Tibial nerve (tissue), 4 donors: Measurements from ENCODE around the gene MGAT3. TPM values are rescaled to one million over a fixed set of nuclear protein-coding genes. Genes with fewer than 3 reads are reported as not detected.
A peak's percentile ranks its signal among the peaks of the same experiment; 100 is the strongest.

ENCODE experiments used
- DNase-seq, 2 donors: peaks; one replicate each; pipeline ENCODE4 v3.0.0-alpha.2; 2019; ENCODE audit warnings: low spot score in 2 of 2
- H3K27ac ChIP-seq, 4 donors: fragments of 200-600 bp; sonication (generic) in 3 of 4; one replicate each; pipeline ENCODE4 v1.5.1; 2017 to 2019; ENCODE audit warnings: mild to moderate bottlenecking in 1 of 4
- H3K27me3 ChIP-seq, 2 donors: fragments of 200-600 bp; sonication (generic) in 1 of 2; one replicate each; pipeline versions ENCODE4 v1.5.1 to v1.6.0; 2017 to 2019
- H3K36me3 ChIP-seq, 3 donors: fragments of 200-600 bp; sonication (generic); one replicate each; pipeline ENCODE4 v1.5.1; 2018 to 2019
- H3K4me1 ChIP-seq, 4 donors: fragments of 200-600 bp; sonication (generic) in 3 of 4; one replicate each; pipeline ENCODE4 v1.5.1; 2017 to 2019
- H3K4me3 ChIP-seq, 4 donors: fragments of 200-600 bp; sonication (generic) in 3 of 4; one replicate each; pipeline ENCODE4 v1.5.1; 2017 to 2019; ENCODE audit warnings: mild to moderate bottlenecking in 1 of 4, moderate library complexity in 1 of 4
- H3K9me3 ChIP-seq, 4 donors: fragments of 200-600 bp; sonication (generic) in 3 of 4; one replicate each; pipeline ENCODE4 v1.5.1; 2017 to 2019
- CTCF ChIP-seq, 5 experiments: fragments of 200-600 bp in 3 of 5; fragments of 450-650 bp in 2 of 5; sonication (generic) in 3 of 5; IDR thresholded peaks; one replicate each; pipeline ENCODE4 v1.5.1; 2016 to 2019; ENCODE audit warnings: antibody characterized with exemption in 5 of 5, mild to moderate bottlenecking in 3 of 5, moderate library complexity in 2 of 5
- EP300 ChIP-seq, 2 donors: sonication (generic); formaldehyde crosslinking; IDR thresholded peaks; one replicate each; pipeline ENCODE4 v1.6.1; 2017; ENCODE audit warnings: antibody characterized with exemption in 2 of 2, mild to moderate bottlenecking in 1 of 2
- POLR2A ChIP-seq, 2 donors: fragments of 450-650 bp; IDR thresholded peaks; one replicate each; pipeline ENCODE4 v1.6.1; 2017; ENCODE audit warnings: antibody characterized with exemption in 2 of 2, mild to moderate bottlenecking in 2 of 2, moderate library complexity in 2 of 2
- WGBS, 2 donors: methylation state at CpG; one replicate each; pipeline ENCODE4 v1.1.5; 2018; 5-methylcytosine and 5-hydroxymethylcytosine counted together
- total RNA-seq, 4 donors: library from RNA; depleted of rRNA; stranded (reverse); fragments of >200 nt; gene quantifications; one replicate each; pipeline ENCODE4 v1.1.0, GENCODE V29; 2016

The MGAT3 gene
- total RNA-seq, 4 donors from 2014 or later, result 26.2 to 32.7 (median 32.2) TPM

- no peak for DNase-seq
- no peak for TF ChIP-seq CTCF (IDR thresholded peaks at IDR 0.05)
- TF ChIP-seq EP300 (IDR thresholded peaks at IDR 0.05), result no peak
- TF ChIP-seq POLR2A (IDR thresholded peaks at IDR 0.05), result no peak
- Histone ChIP-seq H3K27me3 (no peaks in the 10 kb centered on the region), H3K36me3 (peaks cover 0 to 84% (median 12%) of the 10 kb centered on the region in 3 donors), H3K27ac (peak overlapping the region; percentile 73 to 96 (median 84)), H3K4me1 (peaks cover 0 to 64% (median 37%) of the 10 kb centered on the region in 4 donors), H3K9me3 (no peaks in the 10 kb centered on the region), H3K4me3 (no peak overlapping the region)
- WGBS, 2 donors, result 64 to 78% methylated on average over 8 to 10 of the region's 10 CpGs
Observed at GRCh38 chr22:39430576-39431150, 26.1 kb upstream of the MGAT3 start.

GRCh38 chr22:39431216-39431801 lies 25.5 kb upstream of the MGAT3 start:
- WGBS, 2 donors, result 43 to 59% methylated on average over 11 of the region's 11 CpGs

GRCh38 chr22:39431821-39432251 lies 25.0 kb upstream of the MGAT3 start:
- no peaks in the 10 kb centered on the region for H3K9me3 ChIP-seq
- H3K27ac ChIP-seq, result peak overlapping the region; percentile 73 to 96 (median 84)
- no peak overlapping the region for H3K4me3 ChIP-seq
- TF ChIP-seq POLR2A (IDR thresholded peaks at IDR 0.05) (no peak), CTCF (IDR thresholded peaks at IDR 0.05) (no peak), EP300 (IDR thresholded peaks at IDR 0.05) (peak in 1 of 2 donors; percentile 52)
- peaks cover 0 to 73% (median 6%) of the 10 kb centered on the region in 3 donors for H3K36me3 ChIP-seq
- DNase-seq, result no peak
- 21 to 25% methylated on average over 8 of the region's 8 CpGs for WGBS, 2 donors
- H3K27me3 ChIP-seq, result no peaks in the 10 kb centered on the region
- peaks cover 0 to 72% (median 39%) of the 10 kb centered on the region in 4 donors for H3K4me1 ChIP-seq

More at GRCh38 chr22:39431216-39431801, 25.5 kb upstream of the MGAT3 start:
- Histone ChIP-seq H3K4me1 (peaks cover 0 to 67% (median 37%) of the 10 kb centered on the region in 4 donors), H3K36me3 (peaks cover 0 to 78% (median 11%) of the 10 kb centered on the region in 3 donors), H3K4me3 (no peak overlapping the region), H3K27me3 (no peaks in the 10 kb centered on the region), H3K27ac (peak overlapping the region; percentile 73 to 96 (median 84)), H3K9me3 (no peaks in the 10 kb centered on the region)
- TF ChIP-seq EP300 (IDR thresholded peaks at IDR 0.05) (no peak), CTCF (IDR thresholded peaks at IDR 0.05) (no peak), POLR2A (IDR thresholded peaks at IDR 0.05) (no peak)
- DNase-seq, result no peak

GRCh38 chr22:39432361-39432811 lies 24.4 kb upstream of the MGAT3 start:
- DNase-seq, result no peak
- WGBS, 2 donors, result 59 to 69% methylated on average over 10 of the region's 10 CpGs
- Histone ChIP-seq H3K27me3 (no peaks in the 10 kb centered on the region), H3K27ac (peak overlapping the region; percentile 73 to 96 (median 84)), H3K4me1 (peaks cover 0 to 77% (median 43%) of the 10 kb centered on the region in 4 donors), H3K36me3 (peaks cover 0 to 67% (median 3%) of the 10 kb centered on the region in 3 donors), H3K4me3 (no peak overlapping the region), H3K9me3 (no peaks in the 10 kb centered on the region)
- TF ChIP-seq POLR2A (IDR thresholded peaks at IDR 0.05), result no peak
- no peak for TF ChIP-seq CTCF (IDR thresholded peaks at IDR 0.05)
- no peak for TF ChIP-seq EP300 (IDR thresholded peaks at IDR 0.05)
